Endometrium (tissue), 2 donors: ENCODE results near the gene LTBR.

Experiments
- FAIRE-seq: peaks from 2 replicates; lab custom pipeline; 2012; peaks lifted over from hg19 to GRCh38; lab: Jason Lieb, UNC
- donor health status: control.
- donor health status: control.

Gene LTBR

DNA sequence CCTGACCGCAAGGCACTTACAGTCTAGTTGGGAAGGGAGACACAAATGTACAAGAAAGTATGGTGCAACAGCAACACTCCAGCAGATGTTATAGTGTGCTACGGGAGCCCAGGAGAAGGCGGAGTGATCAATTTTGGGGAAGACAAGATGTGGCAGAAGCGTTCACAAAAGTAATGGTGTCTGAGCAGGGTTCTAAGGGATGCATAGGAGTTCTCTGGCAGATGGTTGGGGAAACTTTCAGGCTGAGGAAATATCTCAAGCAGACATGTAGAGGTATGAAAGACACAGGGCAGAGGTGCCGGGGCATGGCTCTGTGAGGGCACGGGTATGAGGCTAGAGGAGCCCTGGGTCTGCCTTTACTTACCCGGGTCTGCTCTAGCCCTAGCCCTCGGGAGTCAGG, 37.0 kb upstream of the LTBR start:
- no peak for FAIRE-seq

DNA sequence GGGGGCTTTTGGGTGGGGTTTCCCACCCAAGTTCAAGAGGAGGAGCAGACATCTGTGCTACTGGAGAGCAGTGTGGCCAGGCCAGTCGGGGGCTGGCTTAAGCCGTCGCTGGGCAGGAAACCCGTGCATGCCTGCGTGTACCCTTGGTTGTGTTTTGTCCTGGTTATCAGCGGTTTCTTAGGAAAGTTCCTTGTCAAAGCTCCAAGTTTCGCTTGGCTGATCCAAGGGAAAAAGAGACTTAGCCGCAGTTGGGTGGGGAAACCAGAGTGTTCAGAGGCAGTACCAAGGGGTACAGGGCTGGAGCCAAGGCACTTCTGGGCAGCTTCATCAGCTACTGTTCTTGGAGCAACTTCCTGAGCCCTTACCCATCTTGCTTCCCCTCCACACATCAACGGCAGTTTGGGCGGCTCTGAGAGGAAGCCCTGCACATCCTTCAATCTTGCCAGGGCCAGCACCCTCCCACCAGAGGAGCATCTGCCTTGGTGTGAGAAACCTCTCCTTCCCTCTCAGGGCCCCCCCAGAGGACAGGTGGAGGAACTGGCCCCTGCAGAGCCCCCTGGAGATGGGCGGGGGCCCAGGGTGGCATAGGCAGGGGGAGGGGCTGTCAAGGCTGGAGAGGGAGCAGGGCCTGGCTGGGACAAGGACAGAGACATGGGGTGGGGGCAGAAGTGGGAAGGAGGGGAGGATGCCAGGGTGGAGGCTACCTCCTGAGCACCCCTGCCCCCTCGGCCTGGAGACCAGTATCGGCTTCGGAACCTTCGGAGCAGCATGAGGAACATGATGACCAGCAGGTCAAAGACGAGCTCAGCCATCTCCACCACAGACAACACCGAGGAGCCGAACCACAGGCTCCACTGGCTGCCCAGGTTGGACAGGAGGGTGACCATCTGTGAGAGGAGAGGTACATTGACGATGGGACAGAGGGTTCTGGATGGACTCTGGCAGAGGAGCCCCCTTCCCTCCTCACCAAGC, 36.3 kb upstream of the LTBR start:
- no peak for FAIRE-seq

DNA sequence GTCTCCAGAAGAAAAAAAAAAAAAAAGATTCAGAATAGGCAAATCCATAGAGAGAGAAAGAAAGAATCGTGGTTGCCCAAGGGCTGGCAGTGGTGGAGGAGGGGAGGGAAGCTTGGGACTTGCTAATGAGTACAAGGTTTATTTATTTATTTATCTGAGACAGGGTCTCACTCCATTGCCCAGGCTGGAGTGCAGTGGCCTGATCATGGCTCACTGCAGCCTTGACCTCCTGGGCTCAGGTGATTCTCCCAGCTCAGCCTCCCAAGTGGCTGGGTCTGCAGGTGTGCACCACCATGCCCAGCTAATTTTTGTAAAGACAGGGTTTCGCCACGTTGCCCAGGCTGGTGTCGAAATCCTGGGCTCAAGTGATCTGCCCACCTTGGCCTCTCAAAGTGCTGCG, 32.3 kb upstream of the LTBR start:
- no peak for FAIRE-seq

DNA sequence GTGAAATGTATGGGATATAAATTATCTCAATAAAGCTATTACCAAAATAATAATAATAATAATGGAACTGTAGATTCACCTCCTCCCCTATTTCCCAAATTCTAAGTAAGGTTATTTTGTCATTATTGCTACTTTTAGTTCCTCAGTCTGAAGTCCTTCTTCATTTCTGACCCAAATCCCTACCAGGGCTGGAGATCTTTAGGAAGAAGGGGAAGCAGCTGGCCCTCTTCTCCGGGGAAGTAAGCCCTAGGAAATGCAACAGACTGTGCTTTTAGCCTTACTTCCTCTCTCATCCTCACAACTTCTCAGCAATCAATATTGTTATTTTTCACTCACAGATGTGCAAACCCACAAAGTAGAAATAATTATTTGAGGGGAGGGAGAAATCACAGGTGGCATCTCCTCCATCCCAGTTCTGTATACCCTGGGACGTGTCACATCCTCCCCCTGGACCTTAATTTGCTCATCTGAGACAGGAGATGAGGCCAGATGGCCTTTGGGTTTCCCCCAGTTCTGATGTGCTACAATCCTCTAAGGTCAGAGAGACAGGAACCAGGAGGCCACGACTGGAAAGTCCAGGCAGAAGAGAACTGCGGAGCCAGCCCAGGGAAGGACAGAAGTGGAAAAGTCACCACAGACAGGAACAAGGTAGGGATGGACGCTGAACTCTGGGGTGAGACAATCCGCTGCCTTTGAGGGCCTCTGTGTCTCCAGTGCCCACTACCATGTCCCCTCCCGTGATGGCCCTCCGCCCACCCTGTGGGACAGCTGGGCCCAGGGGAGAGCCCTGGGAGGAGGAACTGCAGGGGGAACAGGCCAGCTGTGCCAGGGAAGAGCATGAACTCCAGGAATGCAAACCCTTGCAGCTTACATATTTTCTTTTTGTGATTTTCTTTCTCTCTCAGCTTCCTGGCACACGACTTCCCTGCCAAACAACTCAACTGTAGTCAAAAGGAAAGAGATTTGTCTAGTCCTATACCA, 31.5 kb upstream of the LTBR start:
- FAIRE-seq = no peak

DNA sequence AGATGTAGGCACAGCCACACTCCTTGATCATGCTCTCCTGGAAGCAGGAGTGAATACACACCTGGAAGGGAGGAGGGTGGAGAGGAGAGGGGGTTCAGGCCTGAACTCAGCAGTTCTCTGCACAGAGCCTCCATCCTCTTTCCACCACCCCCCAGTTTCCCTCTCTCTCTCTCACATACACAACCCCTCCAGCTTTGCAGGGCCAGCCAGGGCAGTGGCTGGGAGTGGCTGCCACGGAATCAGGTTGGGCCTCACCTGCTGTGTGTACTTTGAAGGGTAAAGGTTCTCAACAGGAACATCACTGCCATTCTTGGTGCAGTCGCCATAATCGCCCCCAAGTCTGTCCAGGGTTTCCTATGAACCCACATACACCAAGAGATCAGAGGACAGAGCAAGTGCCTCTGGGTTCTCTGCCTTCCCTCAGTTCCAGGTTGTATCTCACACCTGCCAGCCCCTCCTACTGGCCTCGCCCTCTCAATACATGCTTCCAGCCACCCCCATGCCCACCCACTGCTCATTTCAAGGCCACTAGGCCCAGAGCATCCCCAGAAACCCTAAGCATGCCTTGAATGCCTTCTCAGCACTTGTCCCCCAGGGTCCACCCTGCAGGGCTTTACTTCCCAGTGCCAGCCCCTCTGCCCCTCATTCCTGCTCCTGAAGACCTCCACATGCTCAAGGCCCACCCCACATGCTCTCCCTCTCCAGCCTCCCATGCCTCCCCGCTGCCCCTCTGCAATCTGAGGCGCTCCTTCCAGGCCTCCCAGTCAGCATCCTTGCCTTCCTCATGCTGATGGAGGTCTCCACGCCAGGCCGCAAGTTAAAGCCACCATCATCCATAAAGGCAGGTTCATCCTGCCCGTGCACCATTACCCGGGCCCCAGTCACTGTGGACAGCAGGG, 29.2 kb upstream of the LTBR start:
- no peak for FAIRE-seq

DNA sequence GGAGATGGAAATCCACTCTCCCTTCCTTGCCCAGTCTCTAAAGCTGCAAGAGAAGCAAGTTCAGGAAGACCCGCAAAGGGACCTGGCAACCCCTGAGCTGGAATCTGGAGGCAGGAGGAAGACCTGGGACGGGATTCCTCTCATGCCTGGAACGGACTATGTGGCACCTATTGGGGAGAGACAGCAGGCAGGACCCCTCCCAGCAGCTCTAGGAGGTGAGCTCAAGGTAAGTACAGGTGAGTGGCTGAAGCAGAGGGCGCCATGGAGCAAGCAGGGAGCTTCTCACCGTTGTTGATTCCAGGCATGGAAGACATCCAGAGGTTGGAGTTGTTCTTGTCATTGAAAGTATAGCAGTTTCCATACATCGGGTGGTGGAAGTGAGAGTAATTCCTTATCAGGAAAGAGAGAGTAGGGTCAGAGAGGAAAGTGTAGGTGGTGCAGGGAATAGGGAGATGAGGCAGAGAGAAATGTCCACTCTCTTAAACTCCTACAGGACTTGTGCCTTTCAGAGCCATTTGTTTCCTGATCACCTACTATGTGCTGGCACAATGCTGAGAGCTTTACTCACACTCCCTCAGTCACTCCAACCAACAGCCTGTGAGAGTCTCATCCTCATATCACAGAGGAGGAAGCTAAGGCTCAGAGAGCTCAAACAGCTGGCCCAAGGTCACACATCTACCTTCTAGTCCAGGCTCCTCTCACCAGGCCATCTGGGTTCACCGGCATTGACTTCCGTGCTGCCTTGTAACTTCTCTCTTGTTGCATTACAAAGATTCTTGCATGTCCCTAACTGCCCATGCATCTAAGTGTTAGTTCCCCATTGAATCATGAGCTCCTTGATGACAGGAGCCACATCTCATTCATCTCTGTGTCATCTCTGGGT, 28.2 kb upstream of the LTBR start:
- FAIRE-seq = no peak

DNA sequence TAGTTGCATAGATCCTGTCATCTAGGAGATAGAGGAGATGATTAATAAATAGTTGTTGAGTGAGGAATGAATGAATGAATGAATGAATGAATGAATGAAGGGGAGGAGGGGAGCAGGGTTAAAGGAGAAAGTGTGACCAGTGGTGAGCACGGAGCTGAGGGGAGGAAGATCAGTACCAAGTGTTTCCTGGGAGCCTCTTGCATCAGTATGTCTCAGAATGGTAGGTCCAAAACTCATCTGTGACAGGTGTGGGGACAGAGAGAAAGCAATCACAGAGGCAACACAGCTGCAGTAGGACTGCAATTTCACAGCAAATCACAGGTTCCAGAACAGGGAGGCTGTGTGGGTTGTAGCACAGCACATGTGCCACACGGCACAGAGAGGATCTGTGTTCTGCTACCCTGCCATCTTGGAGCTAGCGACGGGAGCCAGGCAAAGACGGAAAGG, 27.6 kb upstream of the LTBR start:
- no peak for FAIRE-seq

DNA sequence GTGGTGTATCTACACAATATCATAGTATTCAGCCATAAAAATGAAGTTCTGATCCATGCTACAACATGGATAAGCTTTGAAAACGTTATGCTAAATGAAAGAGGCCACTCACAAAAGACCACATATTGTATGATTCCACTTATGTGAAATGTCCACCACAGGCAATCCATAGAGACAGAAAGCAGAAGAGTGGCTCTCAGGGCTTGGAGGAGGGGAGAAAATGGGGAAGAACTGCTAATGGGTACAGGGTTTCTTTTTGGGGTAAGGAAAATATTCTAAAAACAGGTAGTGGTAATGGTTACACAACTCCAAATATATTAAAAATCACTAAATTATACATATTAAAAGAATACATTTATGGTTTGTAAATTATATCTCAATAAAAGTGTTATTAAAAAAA, 25.1 kb upstream of the LTBR start:
- FAIRE-seq = no peak

DNA sequence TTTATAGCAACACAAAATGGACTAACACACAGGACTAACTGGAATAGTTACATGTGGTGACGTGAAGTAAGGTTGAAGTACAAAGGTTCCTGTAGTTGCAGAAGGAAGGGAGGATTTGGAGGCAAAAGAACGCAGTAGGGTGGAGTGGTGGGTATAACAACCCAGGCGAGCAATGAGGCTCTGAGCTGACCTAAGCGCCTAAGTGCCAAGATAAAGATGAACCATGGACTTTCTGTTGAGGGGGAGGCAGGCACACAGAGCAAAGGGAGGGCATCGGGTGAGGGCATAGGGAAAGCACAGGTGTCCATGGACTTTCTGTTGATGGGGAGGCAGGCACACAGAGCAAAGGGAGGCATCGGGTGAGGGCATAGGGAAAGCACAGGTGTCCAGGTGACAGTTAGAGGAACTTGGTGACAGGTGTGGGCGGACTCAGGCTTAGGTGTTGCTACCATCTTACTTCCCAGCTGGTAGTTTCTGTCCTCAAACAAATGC, 23.8 kb upstream of the LTBR start:
- FAIRE-seq = no peak

DNA sequence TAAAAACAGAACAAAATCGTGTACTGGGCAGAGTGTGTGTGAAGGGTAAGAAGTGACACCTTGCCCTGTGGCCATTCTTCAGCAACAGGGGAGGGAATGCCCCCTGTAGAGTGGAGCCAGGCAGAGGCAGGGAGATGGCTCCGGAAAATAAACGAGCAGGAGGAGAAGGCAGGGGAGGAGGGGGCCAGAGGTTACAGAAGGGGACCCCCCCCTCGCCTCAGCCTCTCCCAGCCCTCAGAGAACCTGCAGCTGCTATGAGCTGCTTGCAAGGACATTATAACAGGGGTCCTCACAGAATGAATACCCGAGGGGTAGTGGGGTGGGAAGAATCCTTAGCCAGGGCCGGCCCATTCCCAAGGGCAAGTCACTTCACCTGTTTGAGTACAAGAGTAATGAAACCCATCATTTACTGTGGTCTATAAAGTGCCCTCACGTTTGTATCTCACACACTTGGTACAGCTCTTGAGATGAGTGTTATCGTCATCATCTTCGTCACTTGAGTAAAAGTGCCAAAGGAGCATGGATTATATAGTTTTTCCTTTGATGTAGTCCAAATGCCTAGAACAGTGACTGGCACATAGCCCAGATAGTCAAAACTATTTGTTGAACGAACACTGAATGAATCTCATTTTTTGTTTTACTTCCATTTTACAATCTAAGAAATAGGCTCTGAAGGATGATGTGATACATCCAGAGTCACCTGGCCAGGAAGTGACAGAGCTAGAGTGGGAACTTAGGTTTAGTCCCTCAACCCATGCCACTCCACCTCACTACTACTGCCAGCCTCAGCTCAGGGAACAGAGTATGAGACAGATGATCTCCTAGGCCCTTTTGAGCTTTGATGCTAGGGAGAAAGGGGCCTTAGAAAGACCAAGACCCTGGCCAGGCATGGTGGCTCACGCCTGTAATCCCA, 23.1 kb upstream of the LTBR start:
- FAIRE-seq = no peak

DNA sequence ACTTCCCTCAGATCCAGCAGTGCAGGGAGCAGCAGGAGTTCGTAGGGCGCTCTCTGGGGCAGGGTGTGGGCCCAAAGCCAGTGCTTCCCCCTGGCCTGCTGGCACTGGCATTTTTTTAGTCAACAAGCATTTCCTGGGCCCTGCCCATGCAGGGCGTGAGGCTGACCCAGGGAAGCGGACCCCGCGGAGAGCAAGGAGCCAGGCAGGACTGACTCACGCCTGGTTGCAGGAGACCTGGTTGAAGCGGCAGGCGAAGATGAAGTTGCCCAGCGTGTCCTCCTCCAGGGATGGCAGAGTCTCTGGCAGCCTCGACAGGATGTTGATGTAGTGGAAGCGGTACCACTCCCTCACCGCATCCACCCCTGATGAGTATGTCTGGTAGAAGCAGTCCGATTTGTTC, 22.1 kb upstream of the LTBR start:
- FAIRE-seq = no peak

DNA sequence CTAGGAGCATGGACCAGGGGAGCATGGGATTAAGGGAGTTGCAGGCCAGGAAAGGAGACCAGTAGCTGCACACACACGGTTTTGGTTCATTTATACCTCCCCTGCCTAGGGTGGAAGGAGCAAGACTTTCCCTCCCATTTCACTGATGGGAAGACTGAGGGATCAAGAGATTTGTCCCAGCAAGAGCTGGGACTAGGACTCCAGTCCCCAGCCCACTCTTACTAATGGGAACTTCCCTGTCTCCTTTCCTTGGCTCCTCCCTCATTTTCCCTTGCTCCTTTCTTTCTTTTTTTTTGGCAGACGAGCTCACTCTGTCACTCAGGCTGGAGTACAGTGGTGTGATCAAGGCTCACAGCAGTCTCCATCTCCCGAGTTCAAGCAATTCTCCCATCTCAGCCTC, 21.6 kb upstream of the LTBR start:
- FAIRE-seq = no peak

DNA sequence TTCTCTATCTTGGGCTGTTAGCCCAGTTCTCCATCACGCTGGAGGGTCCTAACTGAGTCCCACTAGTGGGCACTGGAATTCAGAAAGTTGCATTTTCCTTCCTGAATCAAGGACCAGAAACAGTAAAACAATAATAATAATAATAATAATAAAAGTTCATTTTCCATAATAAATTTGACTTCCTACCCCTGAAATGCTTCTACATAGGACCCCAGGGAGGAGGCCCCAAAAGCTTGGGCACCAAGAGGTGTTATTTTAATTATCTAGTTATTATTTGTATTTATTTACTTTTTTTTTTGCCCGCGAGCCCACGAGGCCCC, 21.0 kb upstream of the LTBR start:
- FAIRE-seq = no peak

DNA sequence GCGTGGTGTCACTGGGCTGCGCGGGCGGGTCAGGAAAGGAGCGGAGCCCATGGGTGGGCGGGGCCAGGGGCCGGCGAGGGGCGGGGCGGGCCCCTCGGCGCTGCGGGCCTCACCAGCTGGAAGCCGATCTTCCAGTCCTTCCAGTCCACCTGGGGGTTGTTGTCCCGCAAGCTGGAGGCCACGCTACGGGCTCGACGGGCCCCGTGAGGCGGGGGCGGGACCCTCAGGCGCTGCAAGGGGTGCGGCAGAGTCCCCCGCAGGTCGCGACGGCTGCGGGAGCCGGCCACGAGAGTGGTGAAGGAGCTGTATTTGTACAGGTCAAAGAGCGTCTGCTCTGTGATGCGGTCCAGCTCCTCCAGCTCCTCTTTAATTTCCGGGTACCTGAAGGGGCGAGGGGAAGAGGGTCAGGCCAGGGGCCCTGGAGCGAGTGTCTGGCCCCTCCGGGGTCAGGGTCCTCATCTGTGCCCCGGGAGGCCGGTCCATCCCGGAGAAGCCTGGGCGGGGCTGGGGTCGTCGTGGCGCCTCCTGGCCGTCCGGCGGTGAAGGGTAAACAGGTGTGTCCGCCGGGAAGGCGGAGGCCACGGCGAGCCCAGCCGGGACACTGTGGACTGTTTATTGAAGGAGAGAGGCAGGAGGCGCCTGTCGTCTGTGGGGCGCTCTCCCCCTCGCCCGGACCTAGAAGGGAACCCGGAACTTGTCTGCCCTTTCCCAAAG, 20.5 kb upstream of the LTBR start:
- no peak for FAIRE-seq

DNA sequence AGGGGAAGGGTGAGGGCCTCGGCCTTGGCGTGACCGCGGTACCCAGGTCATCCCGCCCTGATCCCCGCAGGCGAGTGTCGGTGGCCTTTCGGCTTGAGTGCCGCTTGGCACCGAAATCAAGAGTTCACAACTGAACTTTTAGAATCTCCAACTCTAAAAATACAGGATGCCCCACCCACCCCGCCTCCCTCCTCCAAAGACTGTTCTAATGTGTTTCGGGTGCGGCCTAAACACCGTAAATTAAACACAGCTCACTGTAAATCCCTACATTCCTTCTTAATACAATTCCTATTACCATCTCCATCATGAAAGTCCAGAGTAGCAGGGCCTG, 20.0 kb upstream of the LTBR start:
- no peak for FAIRE-seq

DNA sequence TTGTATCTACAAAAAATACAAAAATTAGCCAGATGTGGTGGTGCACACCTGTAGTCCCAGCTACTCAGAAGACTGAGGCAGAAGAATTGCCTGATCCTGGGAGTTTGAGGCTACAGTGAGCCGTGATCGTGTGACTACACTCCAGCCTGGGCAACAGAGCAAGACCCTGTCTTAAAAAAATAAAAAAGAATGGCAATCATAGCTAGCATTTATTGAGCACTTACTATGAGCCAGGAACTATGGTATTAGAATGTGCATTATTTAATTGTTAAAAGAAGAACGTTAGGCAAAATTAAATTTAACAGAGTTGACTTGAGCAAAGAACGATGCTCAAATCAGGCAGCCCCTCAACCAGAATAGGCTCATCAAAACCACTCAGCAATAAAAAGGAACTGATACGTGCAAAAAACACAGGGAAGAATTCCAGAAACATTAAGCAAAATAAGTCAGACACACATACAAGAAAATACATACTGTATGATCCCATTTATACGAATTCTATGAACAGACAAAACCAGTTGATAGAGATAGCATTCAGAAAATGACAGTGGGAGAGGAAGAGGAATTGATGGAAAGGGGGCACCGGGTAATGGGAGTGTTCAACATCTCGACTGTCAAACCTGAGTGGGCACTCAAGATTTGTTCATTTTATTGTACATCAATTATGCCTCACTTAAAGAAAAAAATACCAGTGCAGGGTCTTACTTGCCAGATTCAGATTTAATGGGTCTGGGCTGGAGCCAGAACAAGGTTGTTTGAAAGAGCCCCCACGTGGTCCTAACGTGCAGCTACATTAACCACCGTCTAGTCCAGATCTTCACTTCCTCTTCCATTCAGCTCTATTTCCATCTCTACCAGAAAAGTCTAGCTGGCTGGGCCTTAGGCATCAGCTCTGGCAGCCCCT, 16.6 kb upstream of the LTBR start:
- FAIRE-seq = no peak

DNA sequence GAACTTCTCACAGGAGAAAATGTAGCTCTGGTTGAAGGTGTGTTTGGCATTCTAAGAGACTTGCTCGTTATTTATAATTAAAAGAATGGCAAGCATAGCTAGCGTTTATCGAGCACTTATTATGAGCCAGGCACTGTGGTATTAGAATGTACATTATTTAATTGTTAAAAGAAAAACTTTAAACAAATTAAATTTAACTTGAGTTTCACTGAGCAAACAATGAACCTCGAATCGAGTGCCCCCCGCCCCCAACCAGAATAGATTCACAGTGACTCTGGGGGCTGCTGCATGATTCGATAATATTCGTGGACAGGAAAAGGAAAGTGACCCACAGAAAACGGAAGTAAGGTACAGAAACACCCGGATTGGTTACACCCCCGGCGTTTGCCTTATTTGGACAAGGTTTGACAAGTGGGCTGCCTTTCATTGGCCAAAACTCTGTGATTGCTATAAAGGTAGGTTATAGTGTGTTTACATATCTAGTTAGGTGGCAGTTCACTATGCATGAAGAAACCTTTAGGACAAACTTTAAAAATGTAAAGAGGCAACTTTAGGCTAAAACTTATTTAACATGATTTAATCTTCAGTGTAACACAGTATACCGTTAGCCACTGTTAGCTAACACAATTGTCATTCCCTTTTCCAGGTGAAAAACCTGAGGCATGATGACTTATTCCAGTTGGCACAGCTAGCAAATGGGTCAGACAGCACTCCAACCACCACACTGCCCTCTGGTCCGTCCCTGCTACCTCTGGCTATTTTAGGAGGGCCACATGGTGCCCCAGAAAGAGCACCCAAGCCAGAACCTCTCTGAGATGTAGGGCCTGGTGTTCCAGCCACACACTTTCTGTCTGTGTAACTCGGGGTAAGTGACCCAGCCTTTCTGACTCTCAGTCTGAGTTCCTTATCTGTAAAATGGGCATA, 15.7 kb upstream of the LTBR start:
- FAIRE-seq = no peak
